ENCODE results near the gene VPS33B.

The VPS33B gene

GRCh38 chr15:90960298-90961091 lies 61.9 kb downstream of the VPS33B start:
- H3K79me2 ChIP-seq (ENCODE audit: insufficient read depth, low read length) = peaks cover 44% of the 10 kb centered on the region
- no peak overlapping the region for H3K4me3 ChIP-seq (ENCODE audit: low read length, poor library complexity, severe bottlenecking)
- H3K4me1 ChIP-seq (ENCODE audit: insufficient read depth, low read length, poor library complexity, severe bottlenecking) = peaks cover 14% of the 10 kb centered on the region
- H3K9me3 ChIP-seq (ENCODE audit: insufficient read depth, low read depth, low read length) = no peaks in the 10 kb centered on the region
- H3K9me2 ChIP-seq (replicated peaks; ENCODE audit: low read depth, low read length) = no peaks in the 10 kb centered on the region
- no peak for TF ChIP-seq EZH2phosphoT487 (IDR thresholded peaks at IDR 0.05; ENCODE audit: borderline replicate concordance)
- no peak for TF ChIP-seq CTCF (conservative IDR thresholded peaks at IDR 0.05; ENCODE audit: low read length)
- H3K9ac ChIP-seq (ENCODE audit: low read depth, low read length, poor library complexity, severe bottlenecking) = no peak overlapping the region
- H3F3A ChIP-seq (ENCODE audit: low read depth) = no peaks in the 10 kb centered on the region
- H3K36me3 ChIP-seq (ENCODE audit: insufficient read depth, low read length) = peaks cover 40% of the 10 kb centered on the region; the same call in 1 of the 2 replicates
- H2AFZ ChIP-seq (ENCODE audit: low read length) = no peak overlapping the region
- no peak overlapping the region for H3K4me2 ChIP-seq (ENCODE audit: low read depth, low read length, poor library complexity, severe bottlenecking)
- no peaks in the 10 kb centered on the region for H3K27me3 ChIP-seq (ENCODE audit: insufficient read depth, low read length, poor library complexity, severe bottlenecking)
- peaks cover 5% of the 10 kb centered on the region for H4K20me1 ChIP-seq (ENCODE audit: insufficient read depth, low read length, poor library complexity, severe bottlenecking)

- Histone ChIP-seq H3K4me3 (ENCODE audit: low read length, poor library complexity, severe bottlenecking) (no peak overlapping the region), H3K27me3 (ENCODE audit: insufficient read depth, low read length, poor library complexity, severe bottlenecking) (no peaks in the 10 kb centered on the region), H3K9me2 (replicated peaks; ENCODE audit: low read depth, low read length) (no peaks in the 10 kb centered on the region), H4K20me1 (ENCODE audit: insufficient read depth, low read length, poor library complexity, severe bottlenecking) (peaks cover 8% of the 10 kb centered on the region), H3K36me3 (ENCODE audit: insufficient read depth, low read length) (peaks cover 40% of the 10 kb centered on the region; the same call in 1 of the 2 replicates), H3K9ac (ENCODE audit: low read depth, low read length, poor library complexity, severe bottlenecking) (no peak overlapping the region), H3K9me3 (ENCODE audit: insufficient read depth, low read depth, low read length) (no peaks in the 10 kb centered on the region), H3K79me2 (ENCODE audit: insufficient read depth, low read length) (peaks cover 50% of the 10 kb centered on the region), H2AFZ (ENCODE audit: low read length) (no peak overlapping the region), H3K4me2 (ENCODE audit: low read depth, low read length, poor library complexity, severe bottlenecking) (no peak overlapping the region), H3F3A (ENCODE audit: low read depth) (no peaks in the 10 kb centered on the region), H3K4me1 (ENCODE audit: insufficient read depth, low read length, poor library complexity, severe bottlenecking) (peaks cover 14% of the 10 kb centered on the region)
- TF ChIP-seq CTCF (conservative IDR thresholded peaks at IDR 0.05; ENCODE audit: low read length) = no peak
- TF ChIP-seq EZH2phosphoT487 (IDR thresholded peaks at IDR 0.05; ENCODE audit: borderline replicate concordance) = no peak
These were observed 62.5 kb downstream of the VPS33B start for GRCh38 chr15:90959894-90960293.

- H3K4me1 ChIP-seq (ENCODE audit: insufficient read depth, low read length, poor library complexity, severe bottlenecking) = peaks cover 14% of the 10 kb centered on the region
- no peak overlapping the region for H3K4me2 ChIP-seq (ENCODE audit: low read depth, low read length, poor library complexity, severe bottlenecking)
- H3K27me3 ChIP-seq (ENCODE audit: insufficient read depth, low read length, poor library complexity, severe bottlenecking) = no peaks in the 10 kb centered on the region
- no peaks in the 10 kb centered on the region for H3F3A ChIP-seq (ENCODE audit: low read depth)
- no peak overlapping the region for H3K9ac ChIP-seq (ENCODE audit: low read depth, low read length, poor library complexity, severe bottlenecking)
- H2AFZ ChIP-seq (ENCODE audit: low read length) = no peak overlapping the region
- H3K4me3 ChIP-seq (ENCODE audit: low read length, poor library complexity, severe bottlenecking) = no peak overlapping the region
- H3K9me2 ChIP-seq (replicated peaks; ENCODE audit: low read depth, low read length) = no peaks in the 10 kb centered on the region
- peaks cover 51% of the 10 kb centered on the region for H3K79me2 ChIP-seq (ENCODE audit: insufficient read depth, low read length)
- peaks cover 8% of the 10 kb centered on the region for H4K20me1 ChIP-seq (ENCODE audit: insufficient read depth, low read length, poor library complexity, severe bottlenecking)
- H3K36me3 ChIP-seq (ENCODE audit: insufficient read depth, low read length) = peaks cover 36% of the 10 kb centered on the region; the same call in 1 of the 2 replicates
- H3K9me3 ChIP-seq (ENCODE audit: insufficient read depth, low read depth, low read length) = no peaks in the 10 kb centered on the region
- TF ChIP-seq EZH2phosphoT487 (IDR thresholded peaks at IDR 0.05; ENCODE audit: borderline replicate concordance) (no peak), CTCF (conservative IDR thresholded peaks at IDR 0.05; ENCODE audit: low read length) (no peak)
These were observed 63.3 kb downstream of the VPS33B start for GRCh38 chr15:90959028-90959595.

All from Loucy (cell line).